Stimulated activated naive CD8-positive, alpha-beta T cell treated with anti-CD3 and anti-CD28 coated beads, Interleukin-15, amount 100 ng/mL, for 72 hours (primary cell): ENCODE measurements around the gene TMEM35A.
"Not testable (repeated sequence)": the region's sequence is repeated elsewhere in the genome, so short reads cannot be mapped to it uniquely, and the experiment has no call there.

Experiments used
- ATAC-seq: fragments of 150-1000 bp; cut with Tn5 transposase; 2 replicates; pipeline ENCODE4 v1.10.0; 2021; ENCODE audit warnings: mild to moderate bottlenecking, moderate library complexity
- DNase-seq, 2 donors: peaks; one replicate each; pipeline ENCODE4 v3.0.0; 2021 to 2022
- H3K27ac Mint-ChIP-seq, 2 donors: one replicate each; pipeline ENCODE4 v1.8.0; 2022; ENCODE audit warnings: mild to moderate bottlenecking in 2 of 2, mixed read lengths in 2 of 2, moderate library complexity in 2 of 2
- H3K27me3 Mint-ChIP-seq: one replicate; pipeline ENCODE4 v1.8.0; 2022; ENCODE audit warnings: mixed read lengths
- H3K4me1 Mint-ChIP-seq: one replicate; pipeline ENCODE4 v1.8.0; 2022; ENCODE audit warnings: mild to moderate bottlenecking, mixed read lengths
- H3K4me3 Mint-ChIP-seq, 2 donors: one replicate each; pipeline ENCODE4 v1.8.0; 2022; ENCODE audit warnings: mild to moderate bottlenecking in 2 of 2, mixed read lengths in 2 of 2, moderate library complexity in 1 of 2
- H3K9me3 Mint-ChIP-seq, 2 donors: one replicate each; pipeline ENCODE4 v1.8.0; 2022; ENCODE audit warnings: mixed read lengths in 2 of 2

Gene TMEM35A

GRCh38 chrX:101078716-101079598, at the start of gene TMEM35A:
Gene TMEM35A (plus strand): TSS chrX:101078879. CDS start chrX:101079003, 124 bp downstream.
- Mint-ChIP-seq H3K9me3 (no peaks in the 10 kb centered on the region), H3K27ac (peak within 1 kb of the TSS in 1 of 2 donors; percentile 30), H3K4me1 (peaks cover 9% of the 10 kb centered on the region), H3K27me3 (peaks cover 29% of the 10 kb centered on the region), H3K4me3 (peak within 1 kb of the TSS; percentile 33 to 45)
- DNase-seq (no peak), ATAC-seq (no peak)

DNA sequence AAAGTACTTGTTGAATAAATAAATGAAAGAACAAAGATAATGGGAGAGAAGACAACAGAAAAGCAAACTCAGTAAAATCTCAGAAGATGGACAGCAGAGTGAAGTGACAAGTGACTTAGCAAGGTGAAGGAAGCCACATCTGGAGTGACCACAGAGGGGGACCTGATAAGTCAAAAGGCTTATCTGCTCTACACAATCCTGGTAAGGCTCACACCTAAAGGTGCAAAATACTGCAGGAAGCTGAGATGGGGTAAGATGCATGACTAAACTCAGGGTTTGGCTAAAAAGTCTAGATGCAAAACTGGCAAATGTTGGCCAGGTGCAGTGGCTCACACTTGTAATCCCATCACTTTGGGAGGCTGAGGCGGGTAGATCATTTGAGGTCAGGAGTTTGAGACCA, 49.0 kb upstream of the TMEM35A start:
- H3K4me1 Mint-ChIP-seq, result no peaks in the 10 kb centered on the region
- ATAC-seq, result no peak
- no peak overlapping the region for H3K4me3 Mint-ChIP-seq
- no peak for DNase-seq
- no peak overlapping the region for H3K27ac Mint-ChIP-seq
- no peaks in the 10 kb centered on the region for H3K27me3 Mint-ChIP-seq
- H3K9me3 Mint-ChIP-seq, result no peaks in the 10 kb centered on the region

DNA sequence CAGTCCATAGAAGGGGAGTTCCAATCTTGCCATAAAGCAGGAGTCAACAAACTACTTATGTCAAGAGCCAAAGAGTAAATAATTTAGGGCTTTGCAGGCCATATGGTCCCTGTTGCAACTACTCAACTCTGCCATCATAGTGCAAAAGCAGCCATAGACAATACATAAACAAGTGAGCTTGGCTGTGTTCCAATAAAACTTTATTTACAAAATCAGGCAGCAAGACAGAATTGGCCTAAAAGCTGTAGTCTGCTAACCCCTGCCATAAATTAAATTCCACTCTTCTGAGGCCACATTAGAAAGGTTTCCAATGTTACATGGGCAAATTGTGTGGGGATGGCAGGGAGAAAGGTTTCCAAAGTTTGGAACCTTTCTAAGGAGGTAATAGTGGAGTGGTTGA, 41.4 kb upstream of the TMEM35A start:
- Mint-ChIP-seq H3K9me3 (no peaks in the 10 kb centered on the region), H3K4me3 (no peak overlapping the region), H3K27me3 (no peaks in the 10 kb centered on the region), H3K27ac (no peak overlapping the region), H3K4me1 (no peaks in the 10 kb centered on the region)
- no peak for DNase-seq
- ATAC-seq, result no peak

- DNase-seq (no peak), ATAC-seq (no peak)
- H3K4me1 Mint-ChIP-seq, result peaks cover 8% of the 10 kb centered on the region
- no peak overlapping the region for H3K27ac Mint-ChIP-seq
- H3K9me3 Mint-ChIP-seq, result no peaks in the 10 kb centered on the region
- no peaks in the 10 kb centered on the region for H3K27me3 Mint-ChIP-seq
- H3K4me3 Mint-ChIP-seq, result no peak overlapping the region
Measured at GRCh38 chrX:101040197-101040596, 38.5 kb upstream of the TMEM35A start.

GRCh38 chrX:101051153-101051548, 27.5 kb upstream of the TMEM35A start:
- peaks cover 17% of the 10 kb centered on the region for H3K4me1 Mint-ChIP-seq
- H3K4me3 Mint-ChIP-seq, result peak overlapping the region; percentile 75 to 88
- DNase-seq (no peak), ATAC-seq (peak; percentile 4)
- H3K27me3 Mint-ChIP-seq, result no peaks in the 10 kb centered on the region
- no peaks in the 10 kb centered on the region for H3K9me3 Mint-ChIP-seq
- H3K27ac Mint-ChIP-seq, result peak overlapping the region; percentile 96 to 99

GRCh38 chrX:101051549-101052302, 27.0 kb upstream of the TMEM35A start, which contains the start of gene TRMT2B:
Gene TRMT2B (minus strand): TSS chrX:101052111. CDS start chrX:101042289, 9,822 bp downstream.
- ATAC-seq (peak; percentile 93), DNase-seq (peak; percentile 65 to 80)
- peak within 1 kb of the TSS; percentile 96 to 99 for H3K27ac Mint-ChIP-seq
- H3K27me3 Mint-ChIP-seq, result no peaks in the 10 kb centered on the region
- peaks cover 18% of the 10 kb centered on the region for H3K4me1 Mint-ChIP-seq
- H3K9me3 Mint-ChIP-seq, result peaks cover 2 to 4% of the 10 kb centered on the region in 2 donors
- H3K4me3 Mint-ChIP-seq, result peak within 1 kb of the TSS; percentile 75 to 88

DNA sequence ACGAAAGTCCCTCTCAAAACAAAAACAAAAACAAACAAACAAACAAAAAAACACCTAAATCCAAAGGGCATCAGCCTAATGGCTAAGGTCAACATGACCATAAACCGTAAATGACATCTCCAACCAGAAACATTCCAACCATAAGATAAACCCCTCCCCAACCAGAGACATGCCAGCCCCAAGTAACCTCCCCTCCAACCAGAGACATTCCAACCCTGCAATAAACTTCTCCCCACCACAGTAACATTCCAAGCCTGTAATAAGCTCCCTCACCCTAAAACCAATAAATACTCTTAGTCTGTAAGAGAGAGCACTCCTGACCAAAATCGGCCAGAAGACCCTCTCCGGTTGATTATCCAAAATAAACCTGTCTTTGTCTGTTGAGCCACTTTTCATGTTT, 22.1 kb upstream of the TMEM35A start:
- H3K27me3 Mint-ChIP-seq, H3K4me3 Mint-ChIP-seq, ATAC-seq, H3K9me3 Mint-ChIP-seq, H3K27ac Mint-ChIP-seq, DNase-seq: not testable (repeated sequence)
- H3K4me1 Mint-ChIP-seq, result peaks cover 18% of the 10 kb centered on the region

- ATAC-seq, result peak; percentile 90
Measured at GRCh38 chrX:101057093-101057714, 21.5 kb upstream of the TMEM35A start.

DNA sequence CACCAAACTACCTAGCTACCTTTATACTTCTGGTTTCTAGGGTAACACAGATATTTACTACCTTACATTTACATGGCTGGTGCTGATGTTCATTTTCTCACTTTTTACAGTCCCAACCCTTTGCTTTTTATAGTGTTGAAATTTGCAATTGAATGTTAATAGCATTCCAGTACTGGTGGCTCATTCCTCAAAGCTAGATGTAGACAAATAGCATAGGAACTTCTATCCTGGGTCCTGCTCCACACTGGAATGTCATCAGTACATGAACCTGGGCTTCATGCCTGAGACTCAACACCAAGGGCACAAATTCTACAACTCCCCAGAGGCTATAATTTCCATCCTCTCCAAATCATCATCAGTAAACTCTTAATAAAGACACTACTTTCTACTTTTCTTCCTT, 16.5 kb upstream of the TMEM35A start:
- peaks cover 10% of the 10 kb centered on the region for H3K4me1 Mint-ChIP-seq
- H3K27me3 Mint-ChIP-seq, result no peaks in the 10 kb centered on the region
- DNase-seq, result no peak
- peaks cover 0 to under 1% of the 10 kb centered on the region in 2 donors for H3K9me3 Mint-ChIP-seq
- H3K4me3 Mint-ChIP-seq, result no peak overlapping the region
- no peak overlapping the region for H3K27ac Mint-ChIP-seq
- no peak for ATAC-seq

More at GRCh38 chrX:101057093-101057714, 21.5 kb upstream of the TMEM35A start:
- DNase-seq, result no peak
- Mint-ChIP-seq H3K4me1 (peaks cover 18% of the 10 kb centered on the region), H3K27ac (no peak overlapping the region), H3K4me3 (peak overlapping the region in 1 of 2 donors; percentile 11), H3K27me3 (no peaks in the 10 kb centered on the region), H3K9me3 (peaks cover 4 to 9% of the 10 kb centered on the region in 2 donors)

GRCh38 chrX:101071582-101071981, 7.1 kb upstream of the TMEM35A start:
- H3K27me3 Mint-ChIP-seq, result no peaks in the 10 kb centered on the region

DNA sequence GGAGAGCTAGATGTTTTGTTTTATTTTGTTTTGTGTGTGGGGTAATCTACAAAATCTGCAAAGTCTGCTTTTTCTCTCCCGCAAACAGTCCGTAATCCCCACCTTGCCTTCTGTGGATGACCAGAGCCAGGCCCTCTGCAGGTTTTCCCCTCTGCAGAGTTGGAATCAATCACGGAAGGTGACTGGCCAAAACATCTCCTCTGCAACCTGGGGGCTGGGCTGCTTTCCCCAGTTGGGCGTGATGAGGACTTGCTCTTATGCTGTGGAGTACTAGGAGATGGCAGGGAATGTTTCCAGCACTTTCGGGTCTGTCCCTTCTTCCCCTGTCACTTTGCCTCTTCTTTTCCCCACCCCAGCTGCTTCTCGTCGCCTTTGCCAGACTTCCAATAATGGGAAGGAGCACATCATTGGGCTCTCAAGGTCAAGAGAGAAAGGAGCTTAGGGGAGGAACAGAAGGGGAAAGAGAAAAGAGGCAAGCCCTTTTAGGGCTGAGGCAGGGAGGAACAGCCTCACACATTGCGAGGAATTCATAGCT, 1.1 kb downstream of the TMEM35A start:
- Mint-ChIP-seq H3K4me3 (no peak overlapping the region), H3K27ac (no peak overlapping the region), H3K4me1 (peaks cover 9% of the 10 kb centered on the region), H3K9me3 (no peaks in the 10 kb centered on the region), H3K27me3 (peaks cover 29% of the 10 kb centered on the region)
- DNase-seq (no peak), ATAC-seq (no peak)

More at GRCh38 chrX:101071582-101071981, 7.1 kb upstream of the TMEM35A start:
- no peak for ATAC-seq
- Mint-ChIP-seq H3K4me3 (no peak overlapping the region), H3K4me1 (no peaks in the 10 kb centered on the region), H3K27ac (no peak overlapping the region), H3K9me3 (no peaks in the 10 kb centered on the region)
- DNase-seq, result no peak

GRCh38 chrX:101080326-101081124, 1.8 kb downstream of the TMEM35A start:
- no peaks in the 10 kb centered on the region for H3K9me3 Mint-ChIP-seq
- no peak overlapping the region for H3K4me3 Mint-ChIP-seq
- H3K27ac Mint-ChIP-seq, result no peak overlapping the region
- peaks cover 9% of the 10 kb centered on the region for H3K4me1 Mint-ChIP-seq
- ATAC-seq, result no peak
- DNase-seq, result no peak
- H3K27me3 Mint-ChIP-seq, result peaks cover 29% of the 10 kb centered on the region

DNA sequence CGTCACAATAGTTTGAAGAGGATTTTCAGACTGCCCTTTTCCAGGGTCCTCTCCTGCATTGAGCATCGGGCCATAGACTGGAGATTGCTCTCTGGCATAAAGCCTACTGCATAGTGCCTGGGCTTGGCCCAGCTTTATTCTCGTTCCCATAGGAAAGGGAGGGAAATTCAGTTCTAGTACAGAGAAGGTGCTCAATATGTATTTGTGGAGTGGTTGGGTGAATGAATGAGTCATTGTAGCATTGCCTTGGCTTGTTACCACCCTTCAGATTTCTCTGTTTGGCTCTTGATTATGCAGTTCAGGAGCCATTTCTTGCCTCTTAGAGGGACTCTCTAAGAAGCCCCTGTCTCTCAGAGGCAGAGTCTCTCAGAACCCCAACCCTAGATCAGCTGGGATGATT, 2.6 kb downstream of the TMEM35A start:
- DNase-seq (no peak), ATAC-seq (no peak)
- H3K4me3 Mint-ChIP-seq, result no peak overlapping the region
- peaks cover 29% of the 10 kb centered on the region for H3K27me3 Mint-ChIP-seq
- no peak overlapping the region for H3K27ac Mint-ChIP-seq
- no peaks in the 10 kb centered on the region for H3K9me3 Mint-ChIP-seq
- H3K4me1 Mint-ChIP-seq, result peaks cover 9% of the 10 kb centered on the region

DNA sequence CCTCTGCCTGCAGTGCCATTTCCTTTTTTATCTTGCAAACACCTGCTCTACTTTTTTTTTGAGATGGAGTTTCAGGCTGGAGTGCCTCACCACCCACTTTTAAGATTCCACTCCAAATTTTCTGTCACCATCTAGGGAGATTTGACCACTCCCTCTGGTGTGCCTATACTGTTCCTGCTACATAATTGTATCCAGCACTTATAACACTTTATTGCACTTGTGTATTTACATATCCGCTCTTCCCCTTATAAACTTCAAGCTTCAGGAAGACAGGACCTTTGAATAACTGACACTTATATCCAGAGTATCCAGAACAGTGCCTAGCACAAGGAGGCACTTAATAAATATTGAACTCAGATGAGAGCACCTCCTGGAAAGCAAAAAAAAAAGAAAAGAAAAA, 13.1 kb downstream of the TMEM35A start:
- Mint-ChIP-seq H3K9me3 (no peaks in the 10 kb centered on the region), H3K27me3 (no peaks in the 10 kb centered on the region), H3K4me1 (no peaks in the 10 kb centered on the region), H3K27ac (peak overlapping the region in 1 of 2 donors; percentile 72), H3K4me3 (no peak overlapping the region)
- ATAC-seq (no peak), DNase-seq (no peak)
